Stimulated activated memory B cell treated with anti-CD40 and anti-IgM and Interleukin-4, amounts not matched to agents 10 μg/mL and 1 μg/mL and 100 μg/mL, for 72 hours (primary cell): ENCODE results near the gene BABAM2.

Experiments used
- ATAC-seq: fragments of 150-1000 bp; cut with Tn5 transposase; 2 replicates; pipeline ENCODE4 v1.10.0; 2021
- H3K27ac Mint-ChIP-seq: one replicate; pipeline ENCODE4 v1.8.0; 2022; ENCODE audit warnings: mild to moderate bottlenecking, mixed read lengths
- H3K27me3 Mint-ChIP-seq: one replicate; pipeline ENCODE4 v1.8.0; 2022; ENCODE audit warnings: mixed read lengths
- H3K36me3 Mint-ChIP-seq: one replicate; pipeline ENCODE4 v1.8.0; 2022; ENCODE audit warnings: mixed read lengths
- H3K4me1 Mint-ChIP-seq: one replicate; pipeline ENCODE4 v1.8.0; 2022; ENCODE audit warnings: mixed read lengths
- H3K4me3 Mint-ChIP-seq: one replicate; pipeline ENCODE4 v1.8.0; 2022; ENCODE audit warnings: mild to moderate bottlenecking, moderate library complexity, mixed read lengths
- H3K9me3 Mint-ChIP-seq: one replicate; pipeline ENCODE4 v1.8.0; 2022; ENCODE audit warnings: mixed read lengths

BABAM2 gene

GRCh38 chr2:28119631-28120030 is 229.1 kb downstream of the BABAM2 start:
- ATAC-seq: no peak
- H3K27ac Mint-ChIP-seq: no peak overlapping the region
- H3K4me3 Mint-ChIP-seq: no peak overlapping the region
- peaks cover 5% of the 10 kb centered on the region for H3K9me3 Mint-ChIP-seq
- peaks cover 14% of the 10 kb centered on the region for H3K36me3 Mint-ChIP-seq
- H3K4me1 Mint-ChIP-seq: peaks cover 7% of the 10 kb centered on the region
- no peaks in the 10 kb centered on the region for H3K27me3 Mint-ChIP-seq

GRCh38 chr2:28128281-28128950 is 237.9 kb downstream of the BABAM2 start:
- H3K9me3 Mint-ChIP-seq: peaks cover 2% of the 10 kb centered on the region
- H3K27ac Mint-ChIP-seq: no peak overlapping the region
- no peak for ATAC-seq
- H3K27me3 Mint-ChIP-seq: no peaks in the 10 kb centered on the region
- H3K36me3 Mint-ChIP-seq: peaks cover 44% of the 10 kb centered on the region
- peaks cover 8% of the 10 kb centered on the region for H3K4me1 Mint-ChIP-seq
- H3K4me3 Mint-ChIP-seq: no peak overlapping the region

- no peak for ATAC-seq
- H3K4me1 Mint-ChIP-seq: peaks cover 10% of the 10 kb centered on the region
- peaks cover 2% of the 10 kb centered on the region for H3K9me3 Mint-ChIP-seq
- no peaks in the 10 kb centered on the region for H3K27me3 Mint-ChIP-seq
- H3K4me3 Mint-ChIP-seq: no peak overlapping the region
- peaks cover 43% of the 10 kb centered on the region for H3K36me3 Mint-ChIP-seq
- peak overlapping the region; percentile 12 for H3K27ac Mint-ChIP-seq
These were observed 239.6 kb downstream of the BABAM2 start for GRCh38 chr2:28129955-28130695.

GRCh38 chr2:28133778-28134177 is 243.2 kb downstream of the BABAM2 start:
- Mint-ChIP-seq H3K9me3 (no peaks in the 10 kb centered on the region), H3K4me3 (no peak overlapping the region), H3K4me1 (peaks cover 14% of the 10 kb centered on the region), H3K36me3 (peaks cover 50% of the 10 kb centered on the region), H3K27me3 (no peaks in the 10 kb centered on the region), H3K27ac (no peak overlapping the region)
- no peak for ATAC-seq

GRCh38 chr2:28134262-28134812 is 243.8 kb downstream of the BABAM2 start:
- Mint-ChIP-seq H3K9me3 (no peaks in the 10 kb centered on the region), H3K27ac (no peak overlapping the region), H3K4me1 (peaks cover 14% of the 10 kb centered on the region), H3K36me3 (peaks cover 52% of the 10 kb centered on the region), H3K27me3 (no peaks in the 10 kb centered on the region), H3K4me3 (no peak overlapping the region)
- ATAC-seq: no peak

- no peaks in the 10 kb centered on the region for H3K27me3 Mint-ChIP-seq
- no peak for ATAC-seq
- peaks cover 55% of the 10 kb centered on the region for H3K36me3 Mint-ChIP-seq
- peaks cover 14% of the 10 kb centered on the region for H3K4me1 Mint-ChIP-seq
- no peak overlapping the region for H3K27ac Mint-ChIP-seq
- H3K4me3 Mint-ChIP-seq: no peak overlapping the region
- H3K9me3 Mint-ChIP-seq: no peaks in the 10 kb centered on the region
These were observed 244.3 kb downstream of the BABAM2 start for GRCh38 chr2:28134857-28135256.

GRCh38 chr2:28135324-28135723 is 244.8 kb downstream of the BABAM2 start:
- Mint-ChIP-seq H3K4me1 (peaks cover 11% of the 10 kb centered on the region), H3K27me3 (no peaks in the 10 kb centered on the region), H3K4me3 (no peak overlapping the region), H3K27ac (no peak overlapping the region), H3K9me3 (no peaks in the 10 kb centered on the region), H3K36me3 (peaks cover 56% of the 10 kb centered on the region)
- no peak for ATAC-seq

GRCh38 chr2:28135799-28136198 is 245.3 kb downstream of the BABAM2 start:
- peaks cover 7% of the 10 kb centered on the region for H3K4me1 Mint-ChIP-seq
- H3K9me3 Mint-ChIP-seq: no peaks in the 10 kb centered on the region
- no peaks in the 10 kb centered on the region for H3K27me3 Mint-ChIP-seq
- no peak overlapping the region for H3K4me3 Mint-ChIP-seq
- H3K27ac Mint-ChIP-seq: no peak overlapping the region
- ATAC-seq: no peak
- peaks cover 53% of the 10 kb centered on the region for H3K36me3 Mint-ChIP-seq

- Mint-ChIP-seq H3K4me1 (peaks cover 7% of the 10 kb centered on the region), H3K27ac (no peak overlapping the region), H3K4me3 (no peak overlapping the region), H3K36me3 (peaks cover 52% of the 10 kb centered on the region), H3K9me3 (no peaks in the 10 kb centered on the region), H3K27me3 (no peaks in the 10 kb centered on the region)
- ATAC-seq: no peak
These were observed 246.0 kb downstream of the BABAM2 start for GRCh38 chr2:28136556-28136955.

- H3K4me1 Mint-ChIP-seq: peaks cover 7% of the 10 kb centered on the region
- no peak for ATAC-seq
- no peak overlapping the region for H3K27ac Mint-ChIP-seq
- H3K9me3 Mint-ChIP-seq: no peaks in the 10 kb centered on the region
- H3K27me3 Mint-ChIP-seq: no peaks in the 10 kb centered on the region
- peaks cover 46% of the 10 kb centered on the region for H3K36me3 Mint-ChIP-seq
- H3K4me3 Mint-ChIP-seq: no peak overlapping the region
These were observed 246.7 kb downstream of the BABAM2 start for GRCh38 chr2:28137221-28137620.

GRCh38 chr2:28142386-28142785 is 251.9 kb downstream of the BABAM2 start:
- Mint-ChIP-seq H3K27ac (no peak overlapping the region), H3K36me3 (peaks cover 42% of the 10 kb centered on the region), H3K27me3 (no peaks in the 10 kb centered on the region), H3K4me3 (no peak overlapping the region), H3K9me3 (no peaks in the 10 kb centered on the region), H3K4me1 (no peaks in the 10 kb centered on the region)
- ATAC-seq: no peak

- Mint-ChIP-seq H3K9me3 (no peaks in the 10 kb centered on the region), H3K36me3 (peaks cover 56% of the 10 kb centered on the region), H3K27me3 (no peaks in the 10 kb centered on the region), H3K4me1 (no peaks in the 10 kb centered on the region), H3K4me3 (no peak overlapping the region), H3K27ac (no peak overlapping the region)
- no peak for ATAC-seq
These were observed 257.5 kb downstream of the BABAM2 start for GRCh38 chr2:28148000-28148399.

- H3K4me3 Mint-ChIP-seq: no peak overlapping the region
- no peak for ATAC-seq
- H3K36me3 Mint-ChIP-seq: peaks cover 62% of the 10 kb centered on the region
- no peaks in the 10 kb centered on the region for H3K4me1 Mint-ChIP-seq
- no peak overlapping the region for H3K27ac Mint-ChIP-seq
- no peaks in the 10 kb centered on the region for H3K9me3 Mint-ChIP-seq
- no peaks in the 10 kb centered on the region for H3K27me3 Mint-ChIP-seq
These were observed 258.0 kb downstream of the BABAM2 start for GRCh38 chr2:28148566-28148965.

- peaks cover 69% of the 10 kb centered on the region for H3K36me3 Mint-ChIP-seq
- no peak for ATAC-seq
These were observed 259.8 kb downstream of the BABAM2 start for GRCh38 chr2:28150236-28150915.

GRCh38 chr2:28150994-28151393 is 260.5 kb downstream of the BABAM2 start:
- no peaks in the 10 kb centered on the region for H3K4me1 Mint-ChIP-seq

More at GRCh38 chr2:28150236-28150915, 259.8 kb downstream of the BABAM2 start:
- no peaks in the 10 kb centered on the region for H3K4me1 Mint-ChIP-seq
- no peak overlapping the region for H3K27ac Mint-ChIP-seq
- no peak overlapping the region for H3K4me3 Mint-ChIP-seq
- no peaks in the 10 kb centered on the region for H3K27me3 Mint-ChIP-seq
- peaks cover 1% of the 10 kb centered on the region for H3K9me3 Mint-ChIP-seq

More at GRCh38 chr2:28150994-28151393, 260.5 kb downstream of the BABAM2 start:
- no peaks in the 10 kb centered on the region for H3K27me3 Mint-ChIP-seq
- H3K4me3 Mint-ChIP-seq: no peak overlapping the region
- peaks cover 69% of the 10 kb centered on the region for H3K36me3 Mint-ChIP-seq
- no peak for ATAC-seq
- H3K27ac Mint-ChIP-seq: no peak overlapping the region
- peaks cover 6% of the 10 kb centered on the region for H3K9me3 Mint-ChIP-seq
